H9 (cell line): ENCODE results near the gene ICAM2. TPM values are rescaled to one million over a fixed set of nuclear protein-coding genes. Genes with fewer than 3 reads are reported as not detected.
A peak's percentile ranks its signal among the peaks of the same experiment; 100 is the strongest.

Experiments
- DNase-seq: peaks from one replicate; pipeline ENCODE4 v3.0.0-alpha.2; 2017
- H2AFZ ChIP-seq: one replicate; pipeline ENCODE4 v1.6.1; 2013; ENCODE audit warnings: mild to moderate bottlenecking, low read length, control low read depth, moderate library complexity
- H2AK5ac ChIP-seq: 2 replicates; pipeline ENCODE4 v1.6.1; 2013; ENCODE audit warnings: low read length, control low read depth, mixed read lengths; ENCODE audit not compliant: insufficient read length
- H2BK120ac ChIP-seq: one replicate; pipeline ENCODE4 v1.6.1; 2013; ENCODE audit warnings: low read depth, mild to moderate bottlenecking, low read length, control low read depth, inconsistent platforms; ENCODE audit not compliant: poor library complexity, severe bottlenecking
- H2BK12ac ChIP-seq: 2 replicates; pipeline ENCODE4 v1.6.1; 2013; ENCODE audit warnings: low read length, control low read depth, mixed read lengths, low read depth; ENCODE audit not compliant: insufficient read length
- H2BK15ac ChIP-seq: 2 replicates; pipeline ENCODE4 v1.6.1; 2013; ENCODE audit warnings: low read depth, low read length, control low read depth
- H2BK20ac ChIP-seq: one replicate; pipeline ENCODE4 v1.6.1; 2013; ENCODE audit warnings: low read depth, mild to moderate bottlenecking, low read length, control low read depth, inconsistent platforms; ENCODE audit not compliant: poor library complexity, severe bottlenecking
- H2BK5ac ChIP-seq: 2 replicates; pipeline ENCODE4 v1.6.1; 2013; ENCODE audit warnings: low read length, control low read depth, mixed read lengths; ENCODE audit not compliant: insufficient read length
- H3K14ac ChIP-seq: 2 replicates; pipeline ENCODE4 v1.6.1; 2013; ENCODE audit warnings: low read length, control low read depth; ENCODE audit not compliant: insufficient read depth
- H3K18ac ChIP-seq: 2 replicates; pipeline ENCODE4 v1.6.1; 2013; ENCODE audit warnings: low read depth, mild to moderate bottlenecking, mixed read lengths, low read length, control low read depth; ENCODE audit not compliant: insufficient read length
- H3K23ac ChIP-seq: 2 replicates; pipeline ENCODE4 v1.6.1; 2013; ENCODE audit warnings: low read length, control low read depth, mixed read lengths, low read depth; ENCODE audit not compliant: insufficient read length
- H3K23me2 ChIP-seq: 2 replicates; pipeline ENCODE4 v1.6.1; 2013; ENCODE audit warnings: low read depth, mild to moderate bottlenecking, mixed read lengths, low read length, control low read depth; ENCODE audit not compliant: insufficient read length, poor library complexity, severe bottlenecking
- H3K27ac ChIP-seq: 2 replicates; pipeline ENCODE4 v1.5.1; 2013; ENCODE audit warnings: low read length, control low read depth, mixed read lengths, low read depth; ENCODE audit not compliant: insufficient read length
- H3K27me3 ChIP-seq: 2 replicates; pipeline ENCODE4 v1.6.1; 2013; ENCODE audit warnings: low read length, control low read depth, inconsistent platforms; ENCODE audit not compliant: insufficient read depth
- H3K4ac ChIP-seq: 2 replicates; pipeline ENCODE4 v1.6.1; 2013; ENCODE audit warnings: low read depth, mild to moderate bottlenecking, control low read depth, inconsistent platforms, low read length, moderate library complexity
- H3K4me1 ChIP-seq: 2 replicates; pipeline ENCODE4 v1.6.1; 2013; ENCODE audit warnings: low read length, control low read depth, inconsistent platforms; ENCODE audit not compliant: insufficient read depth
- H3K4me2 ChIP-seq: 2 replicates; pipeline ENCODE4 v1.6.1; 2013; ENCODE audit warnings: low read length, control low read depth, mixed read lengths; ENCODE audit not compliant: insufficient read length, insufficient read depth
- H3K56ac ChIP-seq: 2 replicates; pipeline ENCODE4 v1.6.1; 2013; ENCODE audit warnings: low read depth, mild to moderate bottlenecking, mixed read lengths, low read length, control low read depth; ENCODE audit not compliant: insufficient read length
- H3K79me1 ChIP-seq: 2 replicates; pipeline ENCODE4 v1.6.1; 2013; ENCODE audit warnings: low read depth, mild to moderate bottlenecking, moderate library complexity, low read length, control low read depth, inconsistent platforms; ENCODE audit not compliant: insufficient read depth, poor library complexity, severe bottlenecking
- H3K79me2 ChIP-seq: 2 replicates; pipeline ENCODE4 v1.6.1; 2013; ENCODE audit warnings: low read length, control low read depth, inconsistent platforms; ENCODE audit not compliant: insufficient read depth
- H3K9ac ChIP-seq: 2 replicates; pipeline ENCODE4 v1.6.1; 2013; ENCODE audit warnings: low read length, control low read depth, mixed read lengths; ENCODE audit not compliant: insufficient read length; ENCODE audit errors: extremely low read depth
- H3K9me3 ChIP-seq: one replicate; pipeline ENCODE4 v1.6.1; 2013; ENCODE audit warnings: low read depth, low read length, inconsistent platforms; ENCODE audit not compliant: control insufficient read depth
- H3T11ph ChIP-seq: one replicate; pipeline ENCODE4 v1.6.1; 2013; ENCODE audit warnings: mild to moderate bottlenecking, low read length, control low read depth, inconsistent platforms
- H4K20me1 ChIP-seq: one replicate; pipeline ENCODE4 v1.6.1; 2013; ENCODE audit not compliant: control insufficient read depth, insufficient read length, insufficient read depth
- H4K5ac ChIP-seq: 2 replicates; pipeline ENCODE4 v1.6.1; 2013; ENCODE audit warnings: low read depth, mild to moderate bottlenecking, mixed read lengths, low read length, control low read depth; ENCODE audit not compliant: insufficient read length
- H4K8ac ChIP-seq: replicated peaks from 2 replicates; pipeline ENCODE4 v1.6.1; 2013; ENCODE audit warnings: low read length, control low read depth, mixed read lengths, low read depth; ENCODE audit not compliant: insufficient read length
- H4K91ac ChIP-seq: 2 replicates; pipeline ENCODE4 v1.6.1; 2013; ENCODE audit warnings: low read depth, mild to moderate bottlenecking, moderate library complexity, mixed read lengths, low read length, control low read depth; ENCODE audit not compliant: insufficient read length
- H3K27ac Mint-ChIP-seq, 3 experiments: 2 replicates in 2 of 3; 3 replicates in 1 of 3; pipeline ENCODE4 v1.8.0; 2020 to 2021; ENCODE audit warnings: mixed read lengths in 3 of 3, mild to moderate bottlenecking in 1 of 3, moderate library complexity in 1 of 3
- H3K27me3 Mint-ChIP-seq: 2 replicates; pipeline ENCODE4 v1.8.0; 2021; ENCODE audit warnings: low read depth, mild to moderate bottlenecking, moderate library complexity, mixed read lengths
- H3K36me3 Mint-ChIP-seq, 3 experiments: 2 replicates in 2 of 3; 3 replicates in 1 of 3; pipeline ENCODE4 v1.8.0; 2020 to 2021; ENCODE audit warnings: low read depth in 3 of 3, mixed read lengths in 3 of 3; ENCODE audit not compliant: insufficient read depth in 1 of 3
- H3K4me1 Mint-ChIP-seq, 2 experiments: 2 replicates each; pipeline ENCODE4 v1.8.0; 2020; ENCODE audit warnings: mixed read lengths in 2 of 2
- H3K4me3 Mint-ChIP-seq, 2 experiments: 2 replicates in 1 of 2; 3 replicates in 1 of 2; pipeline ENCODE4 v1.8.0; 2020 to 2021; ENCODE audit warnings: mild to moderate bottlenecking in 2 of 2, mixed read lengths in 2 of 2, moderate library complexity in 1 of 2
- H3K9me3 Mint-ChIP-seq, 2 experiments: 2 replicates in 1 of 2; 3 replicates in 1 of 2; pipeline ENCODE4 v1.8.0; 2020; ENCODE audit warnings: mild to moderate bottlenecking in 2 of 2, mixed read lengths in 2 of 2, moderate library complexity in 1 of 2
- WGBS: extraction: QIAGEN DNeasy Blood & Tissue Kit; methylation state at CpG from one replicate; pipeline ENCODE4 v1.1.7; 2013; ENCODE audit warnings: missing lambda C conversion rate, low lambda C conversion rate, mixed read lengths; ENCODE audit not compliant: insufficient read length; ENCODE audit errors: extremely low coverage; 5-methylcytosine and 5-hydroxymethylcytosine counted together
- total RNA-seq: library from RNA; stranded (reverse); gene quantifications from 2 replicates; pipeline ENCODE4 v1.2.1, GENCODE V29; 2021
- TF ChIP-seq, protein P1 (sequence below): fragments of 200-600 bp; sonication (generic); conservative IDR thresholded peaks from 3 replicates; pipeline ENCODE4 v1.8.0; 2021; ENCODE audit warnings: antibody characterized with exemption, mild to moderate bottlenecking

Gene ICAM2
- total RNA-seq, 1 experiment from 2014 or later, result 0.28 TPM

DNA sequence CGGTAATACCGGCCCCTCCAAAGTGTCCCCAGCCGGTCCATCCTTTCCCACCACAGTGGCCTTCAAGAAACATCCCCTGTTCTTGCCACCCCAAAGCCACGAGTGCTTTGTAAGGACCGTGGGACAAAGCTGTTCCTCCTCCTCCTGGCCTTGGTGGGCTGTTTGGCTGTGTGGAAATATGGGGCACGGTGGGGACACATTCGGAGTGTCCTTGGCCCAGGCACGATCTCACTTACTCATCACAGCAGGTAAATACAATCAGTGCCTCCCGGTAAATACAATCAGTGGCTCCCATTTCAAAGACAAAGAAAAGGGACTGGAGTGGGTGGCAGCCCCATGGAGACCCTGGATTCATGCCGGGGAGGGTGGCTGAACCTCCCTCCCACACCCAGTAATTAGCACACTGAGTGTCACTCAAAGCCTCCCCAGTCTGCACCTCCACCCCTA, 58.1 kb downstream of the ICAM2 start:
- H3K27me3 ChIP-seq, result no peaks in the 10 kb centered on the region
- Mint-ChIP-seq H3K36me3 (peaks cover 0 to under 1% (median 0%) of the 10 kb centered on the region in 3 experiments; a peak in 2 of 7 replicates), H3K27me3 (peaks cover 4% of the 10 kb centered on the region), H3K4me1 (peaks cover 21 to 26% of the 10 kb centered on the region in 2 experiments), H3K27ac (peak overlapping the region; percentile 76 to 79 (median 77); a peak in 2 of 7 replicates), H3K4me3 (peak overlapping the region; percentile 29 to 82; a peak in 3 of 5 replicates), H3K9me3 (no peaks in the 10 kb centered on the region; a peak in 1 of 5 replicates)
- no CpG with 5 or more reads among the region's 10 CpGs for WGBS
- no peaks in the 10 kb centered on the region for H3K79me1 ChIP-seq
- H3K23ac ChIP-seq, result no peak overlapping the region
- no peak overlapping the region for H2BK20ac ChIP-seq
- H2AFZ ChIP-seq, result no peak overlapping the region
- H4K20me1 ChIP-seq, result no peaks in the 10 kb centered on the region
- TF ChIP-seq, protein P1, sequence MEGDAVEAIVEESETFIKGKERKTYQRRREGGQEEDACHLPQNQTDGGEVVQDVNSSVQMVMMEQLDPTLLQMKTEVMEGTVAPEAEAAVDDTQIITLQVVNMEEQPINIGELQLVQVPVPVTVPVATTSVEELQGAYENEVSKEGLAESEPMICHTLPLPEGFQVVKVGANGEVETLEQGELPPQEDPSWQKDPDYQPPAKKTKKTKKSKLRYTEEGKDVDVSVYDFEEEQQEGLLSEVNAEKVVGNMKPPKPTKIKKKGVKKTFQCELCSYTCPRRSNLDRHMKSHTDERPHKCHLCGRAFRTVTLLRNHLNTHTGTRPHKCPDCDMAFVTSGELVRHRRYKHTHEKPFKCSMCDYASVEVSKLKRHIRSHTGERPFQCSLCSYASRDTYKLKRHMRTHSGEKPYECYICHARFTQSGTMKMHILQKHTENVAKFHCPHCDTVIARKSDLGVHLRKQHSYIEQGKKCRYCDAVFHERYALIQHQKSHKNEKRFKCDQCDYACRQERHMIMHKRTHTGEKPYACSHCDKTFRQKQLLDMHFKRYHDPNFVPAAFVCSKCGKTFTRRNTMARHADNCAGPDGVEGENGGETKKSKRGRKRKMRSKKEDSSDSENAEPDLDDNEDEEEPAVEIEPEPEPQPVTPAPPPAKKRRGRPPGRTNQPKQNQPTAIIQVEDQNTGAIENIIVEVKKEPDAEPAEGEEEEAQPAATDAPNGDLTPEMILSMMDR, result no peak
- no peak overlapping the region for H4K5ac ChIP-seq
- no peak overlapping the region for H3K56ac ChIP-seq
- H2BK5ac ChIP-seq, result no peak overlapping the region
- H3K14ac ChIP-seq, result no peak overlapping the region
- no peak overlapping the region for H2BK15ac ChIP-seq
- H3K4me2 ChIP-seq, result peak overlapping the region; percentile 6
- no peak overlapping the region for H2BK12ac ChIP-seq
- no peak overlapping the region for H4K91ac ChIP-seq
- no peak overlapping the region for H4K8ac ChIP-seq
- H3K9me3 ChIP-seq, result no peaks in the 10 kb centered on the region
- H3K9ac ChIP-seq, result no peak overlapping the region
- H3K4ac ChIP-seq, result no peak overlapping the region
- no peak overlapping the region for H2BK120ac ChIP-seq
- DNase-seq, result no peak
- H3K27ac ChIP-seq, result no peak overlapping the region
- H3K18ac ChIP-seq, result no peak overlapping the region
- H3K23me2 ChIP-seq, result peaks cover 10% of the 10 kb centered on the region
- no peak overlapping the region for H3T11ph ChIP-seq
- H2AK5ac ChIP-seq, result no peak overlapping the region
- H3K4me1 ChIP-seq, result no peaks in the 10 kb centered on the region
- no peaks in the 10 kb centered on the region for H3K79me2 ChIP-seq
